Measurements from ENCODE around the gene ZNF664. TPM values are rescaled to one million over a fixed set of nuclear protein-coding genes. Genes with fewer than 3 reads are reported as not detected.

ZNF664 gene
- total RNA-seq, 6 donors from 2014 or later: 49.1 to 112 (median 91.8) TPM

DNA sequence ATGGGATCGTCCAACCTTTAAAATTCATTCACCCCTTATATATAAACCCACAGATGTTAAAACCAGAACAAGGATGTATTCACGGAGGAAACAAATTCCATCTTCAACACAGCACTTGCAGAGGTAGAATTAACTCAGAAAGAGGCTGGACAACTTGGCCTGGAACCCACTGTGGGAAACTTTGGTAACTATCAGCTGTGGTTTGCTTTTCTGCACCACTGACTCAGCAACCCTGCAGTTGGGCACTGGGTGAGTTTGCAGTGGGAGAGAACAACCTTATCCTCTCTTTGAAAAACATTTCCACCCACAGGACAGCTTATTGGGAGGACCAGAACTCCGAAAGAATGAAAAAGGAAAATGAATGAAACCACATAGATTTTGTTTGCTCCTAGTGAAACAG is 66.3 kb downstream of the ZNF664 start:
- DNase-seq (no peak), ATAC-seq (ENCODE audit: low FRiP score in 2 of 2) (no peak)
- 44 to 52% methylated on average over 3 of the region's 3 CpGs for WGBS, 2 donors
- no peaks in the 10 kb centered on the region for H3K27me3 ChIP-seq
- H3K36me3 ChIP-seq: no peaks in the 10 kb centered on the region
- TF ChIP-seq EP300 (IDR thresholded peaks at IDR 0.05) (no peak), POLR2AphosphoS5 (IDR thresholded peaks at IDR 0.05) (no peak), POLR2A (IDR thresholded peaks at IDR 0.05) (no peak)
- TF ChIP-seq, protein P1, sequence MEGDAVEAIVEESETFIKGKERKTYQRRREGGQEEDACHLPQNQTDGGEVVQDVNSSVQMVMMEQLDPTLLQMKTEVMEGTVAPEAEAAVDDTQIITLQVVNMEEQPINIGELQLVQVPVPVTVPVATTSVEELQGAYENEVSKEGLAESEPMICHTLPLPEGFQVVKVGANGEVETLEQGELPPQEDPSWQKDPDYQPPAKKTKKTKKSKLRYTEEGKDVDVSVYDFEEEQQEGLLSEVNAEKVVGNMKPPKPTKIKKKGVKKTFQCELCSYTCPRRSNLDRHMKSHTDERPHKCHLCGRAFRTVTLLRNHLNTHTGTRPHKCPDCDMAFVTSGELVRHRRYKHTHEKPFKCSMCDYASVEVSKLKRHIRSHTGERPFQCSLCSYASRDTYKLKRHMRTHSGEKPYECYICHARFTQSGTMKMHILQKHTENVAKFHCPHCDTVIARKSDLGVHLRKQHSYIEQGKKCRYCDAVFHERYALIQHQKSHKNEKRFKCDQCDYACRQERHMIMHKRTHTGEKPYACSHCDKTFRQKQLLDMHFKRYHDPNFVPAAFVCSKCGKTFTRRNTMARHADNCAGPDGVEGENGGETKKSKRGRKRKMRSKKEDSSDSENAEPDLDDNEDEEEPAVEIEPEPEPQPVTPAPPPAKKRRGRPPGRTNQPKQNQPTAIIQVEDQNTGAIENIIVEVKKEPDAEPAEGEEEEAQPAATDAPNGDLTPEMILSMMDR (IDR thresholded peaks at IDR 0.05): no peak
- H3K9me3 ChIP-seq: no peaks in the 10 kb centered on the region
- peaks cover 0 to 3% (median 0%) of the 10 kb centered on the region in 4 donors for H3K4me1 ChIP-seq
- H3K4me3 ChIP-seq: no peak overlapping the region
- H3K27ac ChIP-seq: no peak overlapping the region

DNA sequence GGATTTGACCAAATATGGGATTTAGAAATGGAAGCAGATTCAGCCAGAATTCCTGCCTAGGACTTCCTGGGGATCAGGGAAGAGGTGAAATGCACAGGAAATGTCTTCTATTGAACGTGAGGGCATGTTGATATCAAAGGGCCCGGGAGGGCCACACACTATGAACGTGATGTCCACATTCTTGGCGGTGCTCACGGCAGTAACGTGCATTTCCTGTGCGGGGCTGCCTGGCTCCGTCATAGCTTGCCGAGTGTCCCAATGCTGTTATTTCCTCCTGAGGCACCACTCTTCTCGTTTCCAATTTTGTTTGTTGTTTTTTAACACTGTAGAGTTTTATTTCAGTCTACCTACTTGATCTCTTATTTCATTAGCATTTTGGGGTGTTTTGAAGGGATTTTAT is 67.3 kb downstream of the ZNF664 start:
- Histone ChIP-seq H3K4me1 (peaks cover 0 to 3% (median 0%) of the 10 kb centered on the region in 4 donors), H3K27me3 (no peaks in the 10 kb centered on the region), H3K4me3 (no peak overlapping the region), H3K27ac (no peak overlapping the region), H3K36me3 (no peaks in the 10 kb centered on the region), H3K9me3 (no peaks in the 10 kb centered on the region)
- WGBS, 2 donors: 32 to 43% methylated on average over 10 of the region's 10 CpGs
- DNase-seq: no peak
- TF ChIP-seq EP300 (IDR thresholded peaks at IDR 0.05) (no peak), POLR2AphosphoS5 (IDR thresholded peaks at IDR 0.05) (no peak), POLR2A (IDR thresholded peaks at IDR 0.05) (no peak)
- TF ChIP-seq, protein P1 (IDR thresholded peaks at IDR 0.05): no peak
- no peak for ATAC-seq (ENCODE audit: low FRiP score in 2 of 2)

DNA sequence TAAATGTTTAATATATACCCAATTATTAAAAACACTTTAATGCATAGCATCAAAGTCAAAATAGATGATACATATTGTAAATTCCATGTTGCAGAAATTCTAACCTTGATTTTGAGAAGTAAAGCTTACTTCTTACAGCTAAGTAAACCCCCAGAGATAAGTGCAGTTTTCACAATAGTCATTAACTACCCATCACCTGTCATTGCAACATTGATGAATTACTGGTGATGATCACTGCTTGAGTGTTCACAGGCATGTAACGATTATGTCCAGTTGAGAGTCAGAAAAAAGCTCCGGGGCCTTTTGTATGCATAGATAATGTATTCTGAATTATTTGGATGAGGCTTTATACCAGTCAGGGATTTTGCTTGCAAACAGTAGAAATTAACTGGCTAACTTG is 67.7 kb downstream of the ZNF664 start:
- no peak for DNase-seq
- no peaks in the 10 kb centered on the region for H3K36me3 ChIP-seq
- peaks cover 0 to 3% (median 0%) of the 10 kb centered on the region in 4 donors for H3K4me1 ChIP-seq
- TF ChIP-seq POLR2AphosphoS5 (IDR thresholded peaks at IDR 0.05): no peak
- TF ChIP-seq EP300 (IDR thresholded peaks at IDR 0.05): no peak
- TF ChIP-seq POLR2A (IDR thresholded peaks at IDR 0.05): no peak
- TF ChIP-seq, protein P1 (IDR thresholded peaks at IDR 0.05): no peak
- ATAC-seq (ENCODE audit: low FRiP score in 2 of 2): no peak
- no peaks in the 10 kb centered on the region for H3K27me3 ChIP-seq
- no peak overlapping the region for H3K27ac ChIP-seq
- H3K9me3 ChIP-seq: no peaks in the 10 kb centered on the region
- H3K4me3 ChIP-seq: no peak overlapping the region
- 82 to 85% methylated on average over 2 of the region's 2 CpGs for WGBS, 2 donors

DNA sequence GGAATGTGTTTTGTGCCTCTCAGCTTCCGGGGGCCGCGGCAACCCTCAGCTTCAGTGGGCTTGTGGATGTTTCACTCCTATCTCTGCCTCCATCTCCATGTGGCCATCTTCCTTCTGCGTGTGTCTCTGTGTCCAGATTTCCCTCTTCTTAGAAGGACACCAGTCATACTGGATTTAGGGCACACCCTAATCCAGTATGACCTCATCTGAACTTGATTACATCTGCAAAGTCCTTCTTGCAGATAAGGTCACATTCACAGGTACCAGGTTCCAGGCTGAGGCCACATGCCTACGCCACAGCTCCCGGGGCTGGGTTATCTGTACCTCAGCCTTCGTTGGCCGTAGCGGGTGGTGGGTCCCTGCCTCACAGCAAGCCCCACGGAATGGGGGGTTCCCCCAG is 68.9 kb downstream of the ZNF664 start:
- H3K27ac ChIP-seq: no peak overlapping the region
- H3K4me3 ChIP-seq: no peak overlapping the region
- peaks cover 0 to 1% (median under 1%) of the 10 kb centered on the region in 4 donors for H3K9me3 ChIP-seq
- no peak for ATAC-seq (ENCODE audit: low FRiP score in 2 of 2)
- DNase-seq: no peak
- TF ChIP-seq EP300 (IDR thresholded peaks at IDR 0.05): no peak
- TF ChIP-seq, protein P1 (IDR thresholded peaks at IDR 0.05): no peak
- no peak for TF ChIP-seq POLR2AphosphoS5 (IDR thresholded peaks at IDR 0.05)
- TF ChIP-seq POLR2A (IDR thresholded peaks at IDR 0.05): no peak
- H3K27me3 ChIP-seq: no peaks in the 10 kb centered on the region
- H3K36me3 ChIP-seq: no peaks in the 10 kb centered on the region
- peaks cover 0 to 3% (median 0%) of the 10 kb centered on the region in 4 donors for H3K4me1 ChIP-seq
- 89 to 91% methylated on average over 10 of the region's 10 CpGs for WGBS, 2 donors

DNA sequence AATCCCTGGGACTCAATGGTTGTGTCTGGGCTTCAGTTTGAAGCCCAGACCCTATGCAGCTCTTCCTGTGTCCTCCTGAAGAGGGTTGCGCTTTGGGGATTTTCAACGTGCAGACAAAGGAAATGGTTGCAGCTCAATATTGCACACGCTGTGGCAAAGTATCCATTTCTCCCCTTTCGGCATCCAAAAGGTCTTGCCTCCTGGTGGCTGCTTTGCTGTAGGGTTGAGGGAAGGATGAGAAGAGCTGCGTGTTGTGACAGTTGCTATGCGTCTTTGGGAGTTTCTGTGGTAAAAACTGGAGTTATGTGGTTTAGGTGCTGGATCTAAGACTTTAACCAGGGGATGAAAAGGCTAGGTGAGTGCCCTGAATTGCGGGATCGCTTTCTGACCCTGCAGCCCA is 71.0 kb downstream of the ZNF664 start:
- no peak for TF ChIP-seq POLR2AphosphoS5 (IDR thresholded peaks at IDR 0.05)
- TF ChIP-seq EP300 (IDR thresholded peaks at IDR 0.05): no peak
- no peak for TF ChIP-seq POLR2A (IDR thresholded peaks at IDR 0.05)
- TF ChIP-seq, protein P1 (IDR thresholded peaks at IDR 0.05): no peak
- no peak for ATAC-seq (ENCODE audit: low FRiP score in 2 of 2)
- H3K27ac ChIP-seq: no peak overlapping the region

More for the DNA sequence above, 71.0 kb downstream of the ZNF664 start:
- WGBS, 2 donors: 70 to 87% methylated on average over 8 of the region's 8 CpGs
- no peak for DNase-seq
- Histone ChIP-seq H3K36me3 (no peaks in the 10 kb centered on the region), H3K27me3 (no peaks in the 10 kb centered on the region), H3K9me3 (peaks cover 0 to 12% (median 11%) of the 10 kb centered on the region in 4 donors), H3K4me1 (peaks cover 0 to 3% (median 0%) of the 10 kb centered on the region in 4 donors), H3K4me3 (no peak overlapping the region)

All from upper lobe of left lung (tissue), 6 donors.